GM21528 (cell line): ENCODE results near the gene IFITM10.
"Not testable (repeated sequence)": the region's sequence is repeated elsewhere in the genome, so short reads cannot be mapped to it uniquely, and the experiment has no call there.

Source experiments
- ATAC-seq: cut with Tn5 transposase; IDR thresholded peaks from one replicate; pipeline ENCODE4 v1.9.1; 2021; ENCODE audit warnings: mild to moderate bottlenecking, moderate library complexity; ENCODE audit not compliant: unreplicated experiment, low FRiP score

The IFITM10 gene

GRCh38 chr11:1778141-1778911 lies 27.9 kb upstream of the IFITM10 start:
- ATAC-seq: no peak

GRCh38 chr11:1777737-1778136 lies 27.3 kb upstream of the IFITM10 start:
- no peak for ATAC-seq

GRCh38 chr11:1776944-1777715 lies 26.7 kb upstream of the IFITM10 start:
- no peak for ATAC-seq

GRCh38 chr11:1776331-1776851 lies 26.0 kb upstream of the IFITM10 start:
- ATAC-seq: no peak

GRCh38 chr11:1774886-1775285 lies 24.5 kb upstream of the IFITM10 start:
- no peak for ATAC-seq

GRCh38 chr11:1773994-1774550 lies 23.7 kb upstream of the IFITM10 start:
- ATAC-seq: no peak

GRCh38 chr11:1773131-1773993 lies 23.0 kb upstream of the IFITM10 start:
- no peak for ATAC-seq

GRCh38 chr11:1772270-1773130 lies 22.1 kb upstream of the IFITM10 start:
- no peak for ATAC-seq

- ATAC-seq: no peak
Measured at GRCh38 chr11:1771700-1772099, 21.3 kb upstream of the IFITM10 start.

GRCh38 chr11:1771273-1771672 lies 20.9 kb upstream of the IFITM10 start:
- no peak for ATAC-seq

GRCh38 chr11:1770528-1770927 lies 20.1 kb upstream of the IFITM10 start:
- no peak for ATAC-seq

- no peak for ATAC-seq
Measured at GRCh38 chr11:1770061-1770460, 19.7 kb upstream of the IFITM10 start.

- not testable (repeated sequence) for ATAC-seq
Measured at GRCh38 chr11:1769304-1769936, 19.0 kb upstream of the IFITM10 start.

- ATAC-seq: no peak
Measured at GRCh38 chr11:1768141-1768469, 17.7 kb upstream of the IFITM10 start.

- ATAC-seq: no peak
Measured at GRCh38 chr11:1767399-1768140, 17.2 kb upstream of the IFITM10 start.

- no peak for ATAC-seq
Measured at GRCh38 chr11:1766719-1767398, 16.5 kb upstream of the IFITM10 start.

GRCh38 chr11:1765871-1766718 lies 15.7 kb upstream of the IFITM10 start:
- ATAC-seq: no peak
